GM23248 (cell line): ENCODE results near the gene CHRNA9. TPM values are rescaled to one million over a fixed set of nuclear protein-coding genes. Genes with fewer than 3 reads are reported as not detected.
A peak's percentile ranks its signal among the peaks of the same experiment; 100 is the strongest.

Experiments
- DNase-seq: peaks from one replicate; pipeline ENCODE4 v3.0.0-alpha.2; 2015
- H2AFZ ChIP-seq: fragments of 200-600 bp; sonication (generic); 2 replicates; pipeline ENCODE4 v1.6.1; 2016; ENCODE audit warnings: antibody characterized with exemption
- H3F3A ChIP-seq: fragments of 200-600 bp; sonication (generic); 2 replicates; pipeline ENCODE4 v1.6.1; 2016; ENCODE audit warnings: mild to moderate bottlenecking, antibody characterized with exemption, mixed run types; ENCODE audit not compliant: insufficient read depth
- H3K27ac ChIP-seq: fragments of 200-600 bp; sonication (generic); 2 replicates; pipeline ENCODE4 v1.5.1; 2016; ENCODE audit warnings: mild to moderate bottlenecking
- H3K27me3 ChIP-seq: fragments of 200-600 bp; sonication (generic); replicated peaks from 2 replicates; pipeline ENCODE4 v1.6.1; 2016; ENCODE audit warnings: mild to moderate bottlenecking; ENCODE audit not compliant: insufficient read depth
- H3K36me3 ChIP-seq: fragments of 200-600 bp; sonication (generic); 2 replicates; pipeline ENCODE4 v1.6.1; 2016; ENCODE audit warnings: low read depth, mild to moderate bottlenecking
- H3K4me1 ChIP-seq: fragments of 200-600 bp; sonication (generic); 2 replicates; pipeline ENCODE4 v1.6.1; 2016; ENCODE audit warnings: mild to moderate bottlenecking; ENCODE audit not compliant: insufficient read depth
- H3K4me2 ChIP-seq: fragments of 200-600 bp; sonication (generic); one replicate; pipeline ENCODE4 v1.6.1; 2016; ENCODE audit warnings: mild to moderate bottlenecking; ENCODE audit not compliant: unreplicated experiment
- H3K4me3 ChIP-seq: fragments of 200-600 bp; sonication (generic); 2 replicates; pipeline ENCODE4 v1.5.1; 2016; ENCODE audit warnings: mild to moderate bottlenecking
- H3K79me2 ChIP-seq: fragments of 200-600 bp; sonication (generic); 2 replicates; pipeline ENCODE4 v1.6.1; 2016; ENCODE audit warnings: mild to moderate bottlenecking; ENCODE audit not compliant: insufficient read depth
- H3K9ac ChIP-seq: fragments of 200-600 bp; sonication (generic); 2 replicates; pipeline ENCODE4 v1.6.1; 2016; ENCODE audit warnings: mild to moderate bottlenecking
- H3K9me2 ChIP-seq: fragments of 200-600 bp; sonication (generic); 2 replicates; pipeline ENCODE4 v1.6.1; 2016; ENCODE audit warnings: mixed run types, mild to moderate bottlenecking, moderate library complexity; ENCODE audit not compliant: insufficient read depth
- H3K9me3 ChIP-seq: fragments of 200-600 bp; sonication (generic); one replicate; pipeline ENCODE4 v1.6.1; 2017; ENCODE audit warnings: low read depth
- H4K20me1 ChIP-seq: fragments of 200-600 bp; sonication (generic); 2 replicates; pipeline ENCODE4 v1.6.0; 2016; ENCODE audit not compliant: insufficient read depth
- EZH2 ChIP-seq: fragments of 200-600 bp; sonication (generic); IDR thresholded peaks from 2 replicates; pipeline ENCODE4 v1.6.1; 2018; ENCODE audit warnings: antibody characterized with exemption, mild to moderate bottlenecking; ENCODE audit not compliant: insufficient read depth, poor library complexity, severe bottlenecking
- EZH2phosphoT487 ChIP-seq: fragments of 200-600 bp; sonication (generic); IDR thresholded peaks from 2 replicates; pipeline ENCODE4 v1.6.1; 2018; ENCODE audit warnings: antibody characterized with exemption, moderate library complexity, mild to moderate bottlenecking, low read depth; ENCODE audit not compliant: insufficient read depth
- WGBS, 2 experiments: methylation state at CpG; one replicate each; pipeline ENCODE4 v1.1.6; 2015 to 2017; ENCODE audit warnings: low lambda C conversion rate in 2 of 2, low coverage in 1 of 2; ENCODE audit errors: missing lambda C conversion rate in 2 of 2; 5-methylcytosine and 5-hydroxymethylcytosine counted together
- in situ Hi-C: fragments of 300-500 bp; cut with MboI; formaldehyde crosslinking; loops from 2 replicates; pipeline ENCODE4 v1.15.0; 2020
- polyA plus RNA-seq: library from polyadenylated mRNA; unstranded; fragments of >200 nt; fragmentation: Nextera tagmentation; extraction: Ambion mirVana; gene quantifications from 2 replicates; pipeline ENCODE4 v1.2.1, GENCODE V29; 2016
- total RNA-seq: library from RNA; depleted of rRNA; stranded (reverse); fragments of >200 nt; shearing (Covaris generic); gene quantifications from 2 replicates; pipeline ENCODE4 v1.2.3, GENCODE V29; 2014

The CHRNA9 gene
- total and polyA plus RNA-seq, 2 experiments from 2014 or later = 0.97 to 1.2 TPM

DNA sequence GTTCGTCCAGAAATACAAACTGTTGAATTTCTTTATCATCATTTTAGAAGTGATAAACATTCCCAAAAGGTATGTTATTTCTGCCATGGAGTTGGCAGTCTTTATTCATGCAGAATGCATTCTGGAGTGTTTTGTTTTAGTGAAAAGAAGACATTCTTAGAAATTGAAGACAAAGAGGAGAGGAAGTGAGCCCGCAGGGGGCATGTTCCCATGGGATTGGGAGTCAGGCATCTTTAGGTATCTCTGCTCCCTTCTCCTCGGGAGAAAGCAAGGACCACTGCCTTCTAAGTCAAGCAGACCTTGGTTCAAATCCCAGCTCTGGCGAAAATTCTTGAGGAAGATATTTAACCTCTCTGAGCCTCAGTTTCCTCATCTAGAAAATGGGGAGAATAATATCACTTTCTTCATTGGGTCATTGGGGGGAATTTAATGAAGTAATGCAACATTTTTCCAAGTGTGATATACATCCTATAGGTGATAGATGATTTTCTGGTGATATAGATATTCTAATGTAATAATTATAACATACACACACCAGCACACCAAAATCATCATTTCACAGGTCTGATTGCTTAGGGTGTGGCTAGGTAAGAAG lies 26.5 kb upstream of the CHRNA9 start:
- Histone ChIP-seq H3K27me3 (no peaks in the 10 kb centered on the region), H3K4me3 (no peak overlapping the region), H3K9me3 (no peaks in the 10 kb centered on the region), H4K20me1 (no peaks in the 10 kb centered on the region), H3K36me3 (no peaks in the 10 kb centered on the region), H3K9me2 (no peaks in the 10 kb centered on the region), H3F3A (no peaks in the 10 kb centered on the region), H2AFZ (peak overlapping the region; percentile 83; the same call in 1 of the 2 replicates), H3K27ac (no peak overlapping the region), H3K79me2 (no peaks in the 10 kb centered on the region), H3K4me2 (no peak overlapping the region), H3K9ac (no peak overlapping the region), H3K4me1 (no peaks in the 10 kb centered on the region)
- no peak for DNase-seq
- in situ Hi-C loops = loop anchor here (25.0 kb wide), 1 partner anchor 621 kb away; the partner anchor contains the start of gene UBE2K
- 80 to 83% methylated on average over 4 of the region's 4 CpGs for WGBS, 2 experiments
- no peak for TF ChIP-seq EZH2
- TF ChIP-seq EZH2phosphoT487 = no peak

DNA sequence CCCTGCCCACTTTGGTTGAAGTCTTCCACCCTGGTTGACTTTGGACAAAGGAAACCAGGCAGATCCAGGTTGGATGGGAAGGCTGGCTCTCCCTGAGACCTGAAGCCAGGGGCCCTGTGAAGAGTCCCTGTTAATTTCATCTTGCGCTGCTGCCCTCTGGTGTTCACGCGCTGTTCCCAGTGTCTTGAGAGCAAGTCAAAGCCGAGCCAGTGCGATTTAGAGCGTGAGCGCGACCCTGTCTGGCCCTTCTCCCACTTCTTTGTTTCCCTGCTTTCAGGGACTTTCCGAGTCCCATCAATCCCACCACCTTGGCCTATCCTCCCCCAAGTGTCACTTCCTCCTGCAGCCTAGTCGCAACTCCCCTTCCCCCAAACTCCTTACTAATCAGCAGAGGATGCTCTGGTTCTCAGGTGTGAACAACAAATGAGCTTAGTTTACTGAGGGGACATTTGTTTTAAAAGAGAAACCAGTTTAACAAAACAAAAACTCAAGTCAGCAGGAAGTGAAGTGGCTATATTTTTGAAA lies 25.8 kb upstream of the CHRNA9 start:
- Histone ChIP-seq H3F3A (no peaks in the 10 kb centered on the region), H3K79me2 (no peaks in the 10 kb centered on the region), H3K4me3 (peak overlapping the region; percentile 58; the same call in 1 of the 2 replicates), H3K9me2 (no peaks in the 10 kb centered on the region), H4K20me1 (no peaks in the 10 kb centered on the region), H3K9me3 (no peaks in the 10 kb centered on the region), H3K27ac (no peak overlapping the region), H3K4me1 (no peaks in the 10 kb centered on the region), H3K9ac (peak overlapping the region; percentile 54), H3K27me3 (no peaks in the 10 kb centered on the region), H3K4me2 (peak overlapping the region; percentile 88), H3K36me3 (no peaks in the 10 kb centered on the region), H2AFZ (peak overlapping the region; percentile 83)
- DNase-seq = peak; percentile 86
- in situ Hi-C loops = loop anchor here (25.0 kb wide), 1 partner anchor 622 kb away; the partner anchor contains the start of gene UBE2K
- TF ChIP-seq EZH2 = no peak
- TF ChIP-seq EZH2phosphoT487 = no peak
- 2% methylated on average over 10 of the region's 10 CpGs for WGBS, 2 experiments

DNA sequence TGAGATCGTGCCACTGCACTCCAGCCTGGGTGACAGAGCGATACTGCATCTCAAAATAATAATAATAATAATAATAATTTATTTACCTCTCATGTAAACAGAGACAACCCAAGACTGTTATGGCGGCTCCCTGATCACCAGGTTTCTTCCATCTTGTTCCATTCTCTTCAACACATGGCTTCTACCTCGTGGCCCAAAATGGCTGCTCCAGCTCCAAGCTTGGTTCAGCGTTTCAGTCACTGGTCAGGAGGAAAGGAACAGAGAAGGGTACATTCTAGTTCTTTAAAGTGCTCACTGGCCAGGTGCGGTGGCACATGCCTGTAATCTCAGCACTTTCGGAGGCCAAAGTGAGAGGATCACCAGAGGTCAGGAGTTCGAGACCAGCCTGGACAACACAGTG lies 24.9 kb upstream of the CHRNA9 start:
- Histone ChIP-seq H3F3A (no peaks in the 10 kb centered on the region), H3K27me3 (no peaks in the 10 kb centered on the region), H4K20me1 (no peaks in the 10 kb centered on the region), H3K4me1 (no peaks in the 10 kb centered on the region), H3K9me3 (no peaks in the 10 kb centered on the region), H3K79me2 (no peaks in the 10 kb centered on the region), H3K4me3 (no peak overlapping the region), H3K4me2 (no peak overlapping the region), H3K27ac (no peak overlapping the region), H3K9me2 (no peaks in the 10 kb centered on the region), H2AFZ (no peak overlapping the region), H3K9ac (no peak overlapping the region), H3K36me3 (no peaks in the 10 kb centered on the region)
- TF ChIP-seq EZH2phosphoT487 = no peak
- in situ Hi-C loops = loop anchor here (10.0 to 25.0 kb wide), 2 partner anchors 165 to 623 kb away; partner anchors contain the start of gene UBE2K
- DNase-seq = no peak
- 94 to 98% methylated on average over 8 of the region's 8 CpGs for WGBS, 2 experiments

DNA sequence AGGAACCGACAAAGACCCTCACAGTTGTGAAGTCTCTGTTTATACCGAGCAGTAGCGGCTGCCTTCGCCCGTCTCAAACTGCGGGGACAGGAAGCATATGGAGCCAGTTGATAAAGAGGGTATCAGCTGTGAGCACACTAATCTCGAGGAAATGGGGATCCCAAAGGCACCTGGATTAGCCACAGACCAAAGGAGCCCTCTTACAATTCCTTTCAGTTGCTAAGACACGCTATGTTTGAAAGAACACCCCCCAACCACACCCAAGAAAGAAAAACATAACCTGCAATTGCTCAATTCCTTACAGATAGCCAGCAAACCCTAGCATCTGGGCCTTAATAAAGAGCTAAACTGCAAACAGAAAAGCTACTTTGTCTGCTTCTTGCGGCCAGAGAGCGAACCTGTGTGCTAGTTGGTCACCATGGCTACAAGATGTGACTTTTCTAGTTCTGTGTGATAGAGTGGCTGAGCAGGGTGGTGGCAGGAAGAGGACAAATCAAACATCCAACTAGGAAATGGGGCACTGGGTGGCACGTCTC lies 23.3 kb upstream of the CHRNA9 start:
- H3K9me3 ChIP-seq = no peaks in the 10 kb centered on the region
- TF ChIP-seq EZH2 (no peak), EZH2phosphoT487 (no peak)
- no peaks in the 10 kb centered on the region for H3K9me2 ChIP-seq
- H3K27ac ChIP-seq = no peak overlapping the region
- H3K9ac ChIP-seq = no peak overlapping the region
- no peak overlapping the region for H2AFZ ChIP-seq
- no peak overlapping the region for H3K4me2 ChIP-seq
- 80 to 83% methylated on average over 11 of the region's 11 CpGs for WGBS, 2 experiments
- no peaks in the 10 kb centered on the region for H4K20me1 ChIP-seq
- H3K4me1 ChIP-seq = peaks cover 5% of the 10 kb centered on the region; the same call in 1 of the 2 replicates
- no peaks in the 10 kb centered on the region for H3K79me2 ChIP-seq
- DNase-seq = no peak
- no peaks in the 10 kb centered on the region for H3K27me3 ChIP-seq
- in situ Hi-C loops = loop anchor here (10.0 to 25.0 kb wide), 2 partner anchors 167 to 625 kb away; partner anchors contain the start of gene UBE2K
- no peaks in the 10 kb centered on the region for H3K36me3 ChIP-seq
- no peak overlapping the region for H3K4me3 ChIP-seq
- H3F3A ChIP-seq = peaks cover 9% of the 10 kb centered on the region
